Measurements from ENCODE around the gene PLXNA2. TPM values are rescaled to one million over a fixed set of nuclear protein-coding genes. Genes with fewer than 3 reads are reported as not detected.

The PLXNA2 gene
- total RNA-seq, 2 experiments from 2014 or later, result 0.04 TPM; not detected in 1

DNA sequence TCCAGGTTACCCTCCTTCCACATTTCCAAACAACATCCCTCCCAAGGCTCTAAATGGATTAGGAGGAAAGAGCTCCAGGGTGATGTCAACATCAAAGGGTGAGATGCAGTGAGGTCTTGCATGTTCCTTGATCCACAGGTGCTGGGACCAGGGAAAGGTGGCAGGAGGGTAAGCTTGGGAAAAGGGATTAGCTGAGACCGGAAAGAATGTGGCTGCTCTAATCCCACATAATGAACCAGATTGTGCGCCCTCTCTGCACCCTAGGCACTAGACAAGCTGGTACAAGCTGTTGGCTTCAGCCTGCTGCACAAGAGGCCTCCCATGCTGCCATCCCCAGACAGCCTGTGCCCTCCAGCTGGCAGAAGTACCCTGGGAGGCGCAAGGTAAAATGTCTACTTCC lies 34.9 kb downstream of the PLXNA2 start:
- intact Hi-C loops (cut with DNase I, micrococcal nuclease), result no loop called here
- H3K27me3 Mint-ChIP-seq, result peaks cover 3% of the 10 kb centered on the region
- ATAC-seq (no peak), DNase-seq (no peak)
- no peak overlapping the region for H3K4me3 Mint-ChIP-seq
- POLR2A ChIA-PET, result no interaction called here
- no peak overlapping the region for H3K27ac Mint-ChIP-seq
- no peaks in the 10 kb centered on the region for H3K9me3 Mint-ChIP-seq (ENCODE audit: low read depth)
- H3K36me3 Mint-ChIP-seq (ENCODE audit: low read depth), result no peaks in the 10 kb centered on the region
- CTCF ChIA-PET, result no interaction called here
- H3K4me1 Mint-ChIP-seq, result no peaks in the 10 kb centered on the region

DNA sequence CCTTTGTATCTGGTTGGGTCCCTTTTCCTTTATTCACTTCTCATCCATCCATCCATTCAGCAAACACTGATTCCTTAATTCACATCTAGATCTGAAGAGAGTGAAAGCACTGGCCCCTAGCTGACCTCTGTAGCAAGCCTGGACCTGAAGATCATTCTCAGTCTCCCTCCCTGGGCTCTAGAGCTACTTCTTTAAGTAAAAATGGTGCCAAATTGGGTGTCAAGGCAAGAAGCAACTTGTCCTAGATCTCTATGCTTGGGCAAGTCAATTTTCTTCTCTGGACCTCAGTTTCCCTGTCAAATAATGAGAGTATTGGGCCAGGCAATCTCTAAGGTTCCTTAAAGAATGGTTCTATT lies 36.1 kb downstream of the PLXNA2 start:
- Mint-ChIP-seq H3K27me3 (peaks cover 3% of the 10 kb centered on the region), H3K4me1 (no peaks in the 10 kb centered on the region), H3K9me3 (ENCODE audit: low read depth) (no peaks in the 10 kb centered on the region), H3K27ac (no peak overlapping the region), H3K36me3 (ENCODE audit: low read depth) (no peaks in the 10 kb centered on the region), H3K4me3 (no peak overlapping the region)
- POLR2A ChIA-PET, result no interaction called here
- no peak for DNase-seq
- intact Hi-C loops (cut with DNase I, micrococcal nuclease), result no loop called here
- ATAC-seq, result no peak
- CTCF ChIA-PET, result no interaction called here

DNA sequence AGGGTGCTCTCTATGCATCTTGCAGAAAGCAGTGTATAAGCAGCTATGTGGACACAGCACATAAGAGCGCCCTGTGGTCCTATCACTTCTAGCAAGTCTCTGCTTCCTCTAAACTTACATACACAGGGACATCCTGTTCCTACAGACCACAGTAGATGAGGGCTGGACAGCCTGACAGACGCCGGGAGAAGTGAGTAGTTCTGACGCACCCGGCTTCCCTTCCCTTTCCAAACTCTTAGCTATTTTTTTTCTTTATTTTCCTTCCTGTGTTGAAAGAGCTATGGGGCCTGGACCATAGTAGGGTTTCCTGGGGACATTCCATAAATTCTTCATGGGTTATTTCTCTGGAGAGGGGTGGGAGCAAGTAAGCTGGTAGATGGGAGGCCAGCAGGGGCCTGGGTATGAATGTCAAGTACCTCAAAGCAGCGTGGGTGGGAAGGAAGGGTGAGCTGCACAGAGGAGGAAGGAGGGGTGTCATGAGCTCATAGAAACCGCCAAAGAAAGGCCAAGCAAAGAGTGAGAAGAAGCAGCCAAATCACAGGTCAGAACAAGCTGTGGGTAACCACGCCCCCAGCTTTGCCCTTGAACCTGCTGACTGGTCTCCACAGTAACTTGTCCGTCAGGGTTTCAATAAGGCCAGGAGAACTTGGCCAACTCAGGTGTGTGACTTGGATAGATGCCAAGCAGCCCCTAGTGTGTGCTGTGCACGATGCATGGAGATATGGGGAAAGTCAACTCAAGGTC lies 36.6 kb downstream of the PLXNA2 start:
- CTCF ChIA-PET, result no interaction called here
- H3K4me1 Mint-ChIP-seq, result no peaks in the 10 kb centered on the region
- H3K4me3 Mint-ChIP-seq, result no peak overlapping the region
- ATAC-seq (no peak), DNase-seq (no peak)
- no peaks in the 10 kb centered on the region for H3K9me3 Mint-ChIP-seq (ENCODE audit: low read depth)
- H3K36me3 Mint-ChIP-seq (ENCODE audit: low read depth), result no peaks in the 10 kb centered on the region
- peaks cover 3% of the 10 kb centered on the region for H3K27me3 Mint-ChIP-seq
- H3K27ac Mint-ChIP-seq, result no peak overlapping the region
- POLR2A ChIA-PET, result no interaction called here
- intact Hi-C loops (cut with DNase I, micrococcal nuclease), result no loop called here

DNA sequence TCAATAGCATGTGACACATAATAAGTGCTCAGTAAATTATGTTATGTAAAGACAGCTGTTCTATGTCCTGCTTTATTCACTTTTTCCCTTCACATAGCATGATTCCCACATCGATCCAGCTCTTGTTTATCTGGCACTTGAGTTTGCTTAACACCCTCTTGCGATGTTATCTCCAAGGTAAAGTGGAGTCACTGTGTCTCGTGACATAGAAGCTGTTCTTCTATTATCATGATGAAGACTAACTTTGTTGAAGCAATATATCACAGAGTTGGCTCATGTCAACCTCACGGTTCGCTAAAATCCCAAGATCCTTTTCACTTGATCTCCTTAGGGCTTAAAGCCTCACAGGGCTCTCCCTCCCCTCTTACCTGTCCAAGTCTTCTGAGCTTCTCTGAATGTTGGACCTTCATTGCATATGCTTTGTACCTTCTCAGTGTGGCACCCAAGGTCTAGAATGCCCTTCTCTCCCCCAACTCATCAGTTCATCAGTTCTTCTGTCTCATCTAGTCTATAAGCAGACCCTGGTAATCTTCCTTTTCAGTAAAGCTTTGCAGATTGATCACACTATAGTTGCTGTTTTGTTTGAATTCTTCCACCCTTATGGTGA lies 38.0 kb downstream of the PLXNA2 start:
- intact Hi-C loops (cut with DNase I, micrococcal nuclease), result no loop called here
- H3K4me1 Mint-ChIP-seq, result no peaks in the 10 kb centered on the region
- H3K4me3 Mint-ChIP-seq, result no peak overlapping the region
- peaks cover 1% of the 10 kb centered on the region for H3K27me3 Mint-ChIP-seq
- ATAC-seq (no peak), DNase-seq (no peak)
- H3K9me3 Mint-ChIP-seq (ENCODE audit: low read depth), result no peaks in the 10 kb centered on the region
- CTCF ChIA-PET, result no interaction called here
- POLR2A ChIA-PET, result interaction anchor here (0.7 kb wide), 1 partner anchor 261 kb away, joined by 3 read pairs; no protein-coding TSS in a partner anchor
- no peaks in the 10 kb centered on the region for H3K36me3 Mint-ChIP-seq (ENCODE audit: low read depth)
- no peak overlapping the region for H3K27ac Mint-ChIP-seq

DNA sequence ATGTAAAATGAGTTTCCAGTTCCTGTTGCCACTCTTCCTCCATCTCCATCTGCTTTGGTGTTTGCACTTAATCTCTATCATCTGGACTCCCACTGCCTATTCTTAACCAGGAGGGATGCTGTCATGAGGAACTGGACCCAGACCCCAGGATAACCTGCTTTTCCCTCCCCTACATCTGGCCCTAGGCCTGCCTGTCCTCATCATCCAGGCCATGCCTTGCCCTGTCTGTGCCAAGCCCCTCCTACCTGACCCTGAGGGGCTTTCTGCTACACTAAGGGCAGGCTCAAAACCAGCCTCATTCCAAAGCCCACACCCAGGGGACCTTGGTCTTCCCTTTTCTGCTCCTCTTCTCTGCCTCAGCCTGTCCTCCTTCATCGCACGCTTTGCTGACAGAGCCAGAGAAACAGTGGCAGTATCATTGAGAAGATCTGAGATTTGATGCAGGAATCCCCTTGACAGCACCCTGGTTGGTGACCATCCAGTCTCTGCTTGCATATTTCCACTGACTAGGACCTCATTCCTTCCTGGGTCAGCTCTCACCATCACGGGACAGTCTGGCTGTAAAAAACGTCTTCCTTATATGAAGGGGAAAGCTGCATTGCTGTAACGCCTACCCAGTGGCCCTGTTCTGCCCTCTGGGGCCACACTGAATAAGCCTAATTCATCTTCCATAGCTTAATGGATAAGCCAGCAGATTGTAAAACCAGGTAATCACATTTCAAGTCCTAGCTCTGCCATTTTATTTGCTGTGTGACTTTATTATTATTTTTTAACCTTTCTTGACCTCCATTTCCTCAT lies 38.8 kb downstream of the PLXNA2 start:
- no peaks in the 10 kb centered on the region for H3K36me3 Mint-ChIP-seq (ENCODE audit: low read depth)
- H3K27ac Mint-ChIP-seq, result no peak overlapping the region
- DNase-seq (no peak), ATAC-seq (no peak)
- intact Hi-C loops (cut with DNase I, micrococcal nuclease), result no loop called here
- H3K4me3 Mint-ChIP-seq, result no peak overlapping the region
- no peaks in the 10 kb centered on the region for H3K27me3 Mint-ChIP-seq
- ChIA-PET CTCF (no interaction called here), POLR2A (no interaction called here)
- no peaks in the 10 kb centered on the region for H3K9me3 Mint-ChIP-seq (ENCODE audit: low read depth)
- H3K4me1 Mint-ChIP-seq, result no peaks in the 10 kb centered on the region

DNA sequence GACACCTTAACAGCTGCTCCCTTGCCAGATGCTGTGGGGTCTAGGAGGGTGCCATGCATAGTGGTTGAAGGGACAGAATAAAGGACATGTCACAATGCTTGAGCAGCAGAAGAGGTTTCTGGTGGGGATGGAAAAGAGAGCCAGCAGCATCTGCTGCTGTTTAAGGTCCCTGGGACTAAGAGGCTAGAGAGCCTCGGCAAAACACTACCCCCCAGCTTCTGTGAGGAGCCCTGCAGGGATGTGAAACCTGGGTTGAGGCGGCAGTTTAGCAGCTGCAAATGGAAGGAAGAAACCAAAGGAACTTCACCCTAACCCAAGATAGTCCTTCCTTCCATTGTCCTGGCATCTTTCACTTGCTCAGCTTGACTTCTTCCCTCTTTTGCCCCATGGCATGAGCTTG lies 39.4 kb downstream of the PLXNA2 start:
- H3K27ac Mint-ChIP-seq, result no peak overlapping the region
- H3K9me3 Mint-ChIP-seq (ENCODE audit: low read depth), result no peaks in the 10 kb centered on the region
- intact Hi-C loops (cut with DNase I, micrococcal nuclease), result no loop called here
- CTCF ChIA-PET, result no interaction called here
- H3K27me3 Mint-ChIP-seq, result no peaks in the 10 kb centered on the region
- no peaks in the 10 kb centered on the region for H3K4me1 Mint-ChIP-seq
- ATAC-seq, result no peak
- H3K36me3 Mint-ChIP-seq (ENCODE audit: low read depth), result no peaks in the 10 kb centered on the region
- DNase-seq, result no peak
- POLR2A ChIA-PET, result no interaction called here
- no peak overlapping the region for H3K4me3 Mint-ChIP-seq

DNA sequence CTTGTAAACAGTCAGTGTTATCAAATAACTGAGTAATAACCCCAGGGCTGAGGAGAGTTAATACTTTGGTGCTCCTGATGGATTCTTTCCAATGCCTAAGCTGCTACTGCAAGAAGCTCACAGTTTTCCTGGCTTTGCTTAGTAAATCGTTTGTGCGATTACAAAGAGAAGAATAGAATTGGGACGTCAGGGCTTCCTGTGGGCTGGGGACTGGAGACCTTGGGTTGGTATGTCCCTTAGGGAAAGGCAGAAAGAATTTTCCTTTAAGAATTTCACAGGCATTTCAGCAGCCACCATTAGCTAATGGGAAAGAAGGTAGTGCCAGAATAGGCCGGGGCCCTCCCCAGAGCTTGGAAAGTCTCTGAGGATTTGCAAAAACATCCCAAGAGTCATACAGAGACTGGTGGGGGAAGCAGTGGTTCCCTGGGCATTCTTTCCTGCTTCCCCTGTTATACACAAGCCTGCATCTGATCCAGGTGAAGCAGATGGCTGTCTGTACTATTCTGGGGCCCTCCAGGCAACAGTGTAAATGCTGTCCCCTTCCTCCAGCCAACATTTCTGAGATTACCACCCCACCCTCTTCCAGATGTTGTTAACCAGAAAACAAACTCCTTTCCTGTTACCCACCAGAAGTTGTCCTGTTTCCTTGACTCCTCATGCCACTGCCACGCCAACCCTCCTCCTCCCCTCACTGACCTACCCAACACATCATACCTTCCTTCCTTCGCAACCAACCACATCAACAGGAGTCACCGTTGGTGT lies 40.2 kb downstream of the PLXNA2 start:
- H3K27ac Mint-ChIP-seq, result no peak overlapping the region
- H3K27me3 Mint-ChIP-seq, result no peaks in the 10 kb centered on the region
- CTCF ChIA-PET, result interaction anchor here (0.6 kb wide), 1 partner anchor 15 kb away, joined by 3 read pairs; no protein-coding TSS in a partner anchor
- H3K36me3 Mint-ChIP-seq (ENCODE audit: low read depth), result no peaks in the 10 kb centered on the region
- ATAC-seq (no peak), DNase-seq (no peak)
- no peak overlapping the region for H3K4me3 Mint-ChIP-seq
- no peaks in the 10 kb centered on the region for H3K9me3 Mint-ChIP-seq (ENCODE audit: low read depth)
- intact Hi-C loops (cut with DNase I, micrococcal nuclease), result no loop called here
- H3K4me1 Mint-ChIP-seq, result no peaks in the 10 kb centered on the region
- POLR2A ChIA-PET, result no interaction called here

DNA sequence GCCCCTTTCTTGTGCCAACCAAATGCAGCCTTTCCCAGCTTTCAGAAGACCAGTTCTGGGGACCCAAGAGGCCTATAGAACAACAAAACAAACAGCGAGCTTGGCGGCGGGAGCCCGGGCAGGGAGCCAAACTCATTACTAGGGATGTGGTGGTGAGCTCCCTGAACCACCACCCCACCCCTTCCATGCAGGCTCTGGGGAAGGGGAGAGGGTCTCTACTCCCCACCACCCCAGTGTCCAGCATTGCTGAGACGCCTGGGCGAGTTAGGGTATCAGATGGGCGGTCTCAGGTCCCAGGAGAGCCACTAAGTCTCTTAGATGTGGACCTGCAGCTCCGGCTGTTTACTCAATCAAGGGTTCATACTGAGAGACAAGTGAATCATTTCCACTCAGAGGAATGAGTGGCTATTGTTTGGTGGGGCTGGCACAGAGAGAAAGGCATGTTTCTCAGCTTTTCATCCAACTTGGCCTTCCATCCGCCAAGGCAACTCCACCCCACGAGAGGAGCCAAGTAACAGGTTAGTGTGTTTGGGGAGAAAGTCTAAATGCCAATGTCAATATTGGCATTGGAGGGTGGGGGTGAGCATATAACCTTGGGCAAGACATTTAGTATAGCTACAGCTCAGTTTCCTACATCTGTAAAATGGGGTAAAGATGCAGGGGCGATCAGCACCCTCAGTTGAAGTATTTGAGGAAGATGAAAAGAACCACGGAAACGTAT lies 40.9 kb downstream of the PLXNA2 start:
- no peak for ATAC-seq
- DNase-seq, result no peak
- Mint-ChIP-seq H3K36me3 (ENCODE audit: low read depth) (no peaks in the 10 kb centered on the region), H3K27ac (no peak overlapping the region), H3K4me3 (no peak overlapping the region), H3K9me3 (ENCODE audit: low read depth) (no peaks in the 10 kb centered on the region), H3K4me1 (no peaks in the 10 kb centered on the region), H3K27me3 (no peaks in the 10 kb centered on the region)
- POLR2A ChIA-PET, result no interaction called here
- intact Hi-C loops (cut with DNase I, micrococcal nuclease), result no loop called here
- CTCF ChIA-PET, result interaction anchor here (0.6 kb wide), 1 partner anchor 16 kb away, joined by 3 read pairs; no protein-coding TSS in a partner anchor

DNA sequence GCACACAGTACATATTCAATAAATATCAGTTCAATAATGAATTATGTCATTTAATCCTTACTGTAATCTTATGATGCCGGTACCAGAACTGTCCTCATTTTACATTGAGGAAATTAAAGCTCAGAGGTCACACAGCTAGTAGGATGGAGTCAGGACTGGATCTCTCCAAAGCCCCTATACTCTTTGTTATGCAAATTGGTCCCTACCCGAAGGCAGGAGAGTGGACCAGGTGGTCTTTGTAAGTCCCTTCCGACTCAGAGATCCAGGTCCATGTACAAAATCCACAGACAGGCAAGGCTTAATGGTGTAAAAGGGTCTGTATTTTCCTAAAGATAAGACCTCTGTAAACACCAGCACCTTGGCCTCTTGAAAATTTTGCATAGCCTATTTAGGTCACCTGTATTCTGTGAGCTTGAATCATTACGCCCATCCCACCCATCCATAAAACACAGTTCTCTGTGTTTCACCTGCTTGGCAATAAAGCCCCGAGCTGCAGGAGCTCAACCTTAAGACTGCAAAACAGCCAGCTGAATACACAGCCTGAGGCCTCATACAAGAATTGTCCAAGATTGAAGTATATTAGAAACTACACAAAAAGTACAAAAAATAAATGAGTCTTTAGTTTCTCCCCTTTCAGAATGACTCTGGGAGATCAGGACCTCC lies 41.7 kb downstream of the PLXNA2 start:
- Mint-ChIP-seq H3K4me3 (no peak overlapping the region), H3K36me3 (ENCODE audit: low read depth) (no peaks in the 10 kb centered on the region), H3K4me1 (no peaks in the 10 kb centered on the region), H3K27me3 (no peaks in the 10 kb centered on the region), H3K27ac (no peak overlapping the region), H3K9me3 (ENCODE audit: low read depth) (no peaks in the 10 kb centered on the region)
- DNase-seq (no peak), ATAC-seq (no peak)
- ChIA-PET POLR2A (no interaction called here), CTCF (no interaction called here)
- intact Hi-C loops (cut with DNase I, micrococcal nuclease), result no loop called here

DNA sequence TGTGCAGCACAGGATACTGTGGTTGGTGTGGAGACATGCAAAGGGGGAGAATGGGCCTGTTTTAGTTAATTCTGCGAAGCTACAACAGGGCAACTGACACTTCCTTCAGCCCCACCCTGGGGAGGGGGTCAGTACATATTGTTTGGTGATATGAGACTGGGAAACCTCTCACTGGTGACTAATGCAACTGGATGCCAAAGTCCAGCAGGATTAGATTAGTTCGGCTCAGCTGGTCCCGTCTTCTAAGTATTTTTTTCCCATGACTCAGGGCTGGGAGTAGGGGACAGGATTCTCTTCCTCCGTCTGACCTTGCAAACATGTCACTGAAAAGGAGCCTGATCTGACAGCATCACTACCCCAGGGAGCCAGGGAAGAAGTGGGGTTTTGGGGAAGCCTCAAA lies 43.0 kb downstream of the PLXNA2 start:
- no peak overlapping the region for H3K27ac Mint-ChIP-seq
- no peaks in the 10 kb centered on the region for H3K4me1 Mint-ChIP-seq
- CTCF ChIA-PET, result no interaction called here
- intact Hi-C loops (cut with DNase I, micrococcal nuclease), result no loop called here
- no peaks in the 10 kb centered on the region for H3K36me3 Mint-ChIP-seq (ENCODE audit: low read depth)
- ATAC-seq (no peak), DNase-seq (no peak)
- H3K9me3 Mint-ChIP-seq (ENCODE audit: low read depth), result no peaks in the 10 kb centered on the region
- no peak overlapping the region for H3K4me3 Mint-ChIP-seq
- H3K27me3 Mint-ChIP-seq, result no peaks in the 10 kb centered on the region
- POLR2A ChIA-PET, result no interaction called here

DNA sequence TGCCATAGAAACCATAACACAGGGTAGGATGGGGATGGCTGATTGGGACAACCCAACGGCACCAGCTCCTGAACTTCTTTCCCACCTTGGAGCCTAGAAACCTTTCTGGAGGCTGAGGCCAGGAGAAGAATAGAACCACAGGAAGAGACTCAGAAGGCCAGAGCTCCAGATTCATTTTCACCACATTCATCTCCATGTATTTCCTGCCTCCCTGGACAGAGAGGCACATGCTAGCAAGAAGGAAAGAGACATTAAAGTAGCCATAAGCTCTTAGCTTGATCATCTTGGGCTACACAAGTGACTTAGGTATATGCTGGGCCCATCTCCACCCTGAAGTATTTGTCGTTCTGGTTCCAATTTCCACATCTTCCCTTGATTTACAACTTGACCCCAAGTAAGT lies 44.1 kb downstream of the PLXNA2 start:
- H3K9me3 Mint-ChIP-seq (ENCODE audit: low read depth), result no peaks in the 10 kb centered on the region
- no peak overlapping the region for H3K4me3 Mint-ChIP-seq
- no peaks in the 10 kb centered on the region for H3K4me1 Mint-ChIP-seq
- no peaks in the 10 kb centered on the region for H3K27me3 Mint-ChIP-seq
- intact Hi-C loops (cut with DNase I, micrococcal nuclease), result no loop called here
- POLR2A ChIA-PET, result no interaction called here
- no peak overlapping the region for H3K27ac Mint-ChIP-seq
- no peak for DNase-seq
- H3K36me3 Mint-ChIP-seq (ENCODE audit: low read depth), result no peaks in the 10 kb centered on the region
- no peak for ATAC-seq
- CTCF ChIA-PET, result interaction anchor here (1.0 kb wide), 1 partner anchor 13 kb away, joined by 3 read pairs; no protein-coding TSS in a partner anchor
